Measurements from ENCODE around the gene MIPOL1. TPM values are rescaled to one million over a fixed set of nuclear protein-coding genes. Genes with fewer than 3 reads are reported as not detected.

Gene MIPOL1
- total and polyA plus RNA-seq, 2 of the 13 experiments (the other 11 are each of a cell fraction or from before 2014, with no cell fraction given), result 8.6 to 34.2 TPM

DNA sequence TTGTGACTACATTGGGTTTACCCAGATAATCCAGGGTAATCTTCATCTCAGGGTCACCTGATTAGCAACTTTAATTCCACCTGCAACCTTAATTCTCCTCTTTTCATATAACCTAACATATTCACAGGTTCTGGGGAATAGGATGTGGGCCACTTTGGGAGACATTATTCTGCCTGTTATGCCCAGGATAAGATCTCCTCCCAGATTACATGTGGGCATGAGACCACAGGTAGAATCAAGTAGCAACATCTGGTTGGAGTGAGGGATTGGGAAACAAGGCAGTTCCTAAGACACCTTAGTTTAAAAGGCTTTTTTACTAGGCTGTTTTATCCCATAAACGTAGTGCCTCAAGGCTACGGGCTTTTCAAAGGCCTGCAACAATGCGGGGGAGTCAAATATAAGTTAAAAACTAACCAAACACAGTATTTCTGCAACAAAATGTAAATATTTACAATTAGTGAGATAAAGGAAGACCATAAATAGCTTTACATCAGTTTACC is 215.8 kb downstream of the MIPOL1 start (continued):
- TF ChIP-seq, protein P1, sequence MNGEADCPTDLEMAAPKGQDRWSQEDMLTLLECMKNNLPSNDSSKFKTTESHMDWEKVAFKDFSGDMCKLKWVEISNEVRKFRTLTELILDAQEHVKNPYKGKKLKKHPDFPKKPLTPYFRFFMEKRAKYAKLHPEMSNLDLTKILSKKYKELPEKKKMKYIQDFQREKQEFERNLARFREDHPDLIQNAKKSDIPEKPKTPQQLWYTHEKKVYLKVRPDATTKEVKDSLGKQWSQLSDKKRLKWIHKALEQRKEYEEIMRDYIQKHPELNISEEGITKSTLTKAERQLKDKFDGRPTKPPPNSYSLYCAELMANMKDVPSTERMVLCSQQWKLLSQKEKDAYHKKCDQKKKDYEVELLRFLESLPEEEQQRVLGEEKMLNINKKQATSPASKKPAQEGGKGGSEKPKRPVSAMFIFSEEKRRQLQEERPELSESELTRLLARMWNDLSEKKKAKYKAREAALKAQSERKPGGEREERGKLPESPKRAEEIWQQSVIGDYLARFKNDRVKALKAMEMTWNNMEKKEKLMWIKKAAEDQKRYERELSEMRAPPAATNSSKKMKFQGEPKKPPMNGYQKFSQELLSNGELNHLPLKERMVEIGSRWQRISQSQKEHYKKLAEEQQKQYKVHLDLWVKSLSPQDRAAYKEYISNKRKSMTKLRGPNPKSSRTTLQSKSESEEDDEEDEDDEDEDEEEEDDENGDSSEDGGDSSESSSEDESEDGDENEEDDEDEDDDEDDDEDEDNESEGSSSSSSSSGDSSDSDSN (CRISPR knock-in tag; IDR thresholded peaks at IDR 0.05), result no peak
- TF ChIP-seq HNF4G (IDR thresholded peaks at IDR 0.05; ENCODE audit: borderline replicate concordance, low read depth, low read length) (no peak), HNF4G (CRISPR knock-in tag; IDR thresholded peaks at IDR 0.05; ENCODE audit: borderline replicate concordance, low read depth) (no peak), ZNF33B (CRISPR knock-in tag; IDR thresholded peaks at IDR 0.05) (0 out of 2 replicates have a peak, but pooled peaks have one; percentile 65), ZNF577 (CRISPR knock-in tag; IDR thresholded peaks at IDR 0.05; ENCODE audit: borderline replicate concordance, low read depth) (no peak), ZNF264 (CRISPR knock-in tag; IDR thresholded peaks at IDR 0.05) (no peak), FOXA1 (IDR thresholded peaks at IDR 0.05) (peak; percentile 39; the same call in 1 of the 2 replicates), FOXA1 (CRISPR knock-in tag; IDR thresholded peaks at IDR 0.05) (peak; percentile 56; the same call in 1 of the 2 replicates), TAF1 (CRISPR knock-in tag; IDR thresholded peaks at IDR 0.05) (no peak), ZBTB20 (CRISPR knock-in tag; IDR thresholded peaks at IDR 0.05; ENCODE audit: borderline replicate concordance, low read depth) (peak; percentile 95; the same call in 1 of the 2 replicates)
- TF ChIP-seq, protein P2, sequence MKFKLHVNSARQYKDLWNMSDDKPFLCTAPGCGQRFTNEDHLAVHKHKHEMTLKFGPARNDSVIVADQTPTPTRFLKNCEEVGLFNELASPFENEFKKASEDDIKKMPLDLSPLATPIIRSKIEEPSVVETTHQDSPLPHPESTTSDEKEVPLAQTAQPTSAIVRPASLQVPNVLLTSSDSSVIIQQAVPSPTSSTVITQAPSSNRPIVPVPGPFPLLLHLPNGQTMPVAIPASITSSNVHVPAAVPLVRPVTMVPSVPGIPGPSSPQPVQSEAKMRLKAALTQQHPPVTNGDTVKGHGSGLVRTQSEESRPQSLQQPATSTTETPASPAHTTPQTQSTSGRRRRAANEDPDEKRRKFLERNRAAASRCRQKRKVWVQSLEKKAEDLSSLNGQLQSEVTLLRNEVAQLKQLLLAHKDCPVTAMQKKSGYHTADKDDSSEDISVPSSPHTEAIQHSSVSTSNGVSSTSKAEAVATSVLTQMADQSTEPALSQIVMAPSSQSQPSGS (CRISPR knock-in tag; IDR thresholded peaks at IDR 0.05), result peak; percentile 24; the same call in 1 of the 2 replicates
- TF ChIP-seq, protein P3, sequence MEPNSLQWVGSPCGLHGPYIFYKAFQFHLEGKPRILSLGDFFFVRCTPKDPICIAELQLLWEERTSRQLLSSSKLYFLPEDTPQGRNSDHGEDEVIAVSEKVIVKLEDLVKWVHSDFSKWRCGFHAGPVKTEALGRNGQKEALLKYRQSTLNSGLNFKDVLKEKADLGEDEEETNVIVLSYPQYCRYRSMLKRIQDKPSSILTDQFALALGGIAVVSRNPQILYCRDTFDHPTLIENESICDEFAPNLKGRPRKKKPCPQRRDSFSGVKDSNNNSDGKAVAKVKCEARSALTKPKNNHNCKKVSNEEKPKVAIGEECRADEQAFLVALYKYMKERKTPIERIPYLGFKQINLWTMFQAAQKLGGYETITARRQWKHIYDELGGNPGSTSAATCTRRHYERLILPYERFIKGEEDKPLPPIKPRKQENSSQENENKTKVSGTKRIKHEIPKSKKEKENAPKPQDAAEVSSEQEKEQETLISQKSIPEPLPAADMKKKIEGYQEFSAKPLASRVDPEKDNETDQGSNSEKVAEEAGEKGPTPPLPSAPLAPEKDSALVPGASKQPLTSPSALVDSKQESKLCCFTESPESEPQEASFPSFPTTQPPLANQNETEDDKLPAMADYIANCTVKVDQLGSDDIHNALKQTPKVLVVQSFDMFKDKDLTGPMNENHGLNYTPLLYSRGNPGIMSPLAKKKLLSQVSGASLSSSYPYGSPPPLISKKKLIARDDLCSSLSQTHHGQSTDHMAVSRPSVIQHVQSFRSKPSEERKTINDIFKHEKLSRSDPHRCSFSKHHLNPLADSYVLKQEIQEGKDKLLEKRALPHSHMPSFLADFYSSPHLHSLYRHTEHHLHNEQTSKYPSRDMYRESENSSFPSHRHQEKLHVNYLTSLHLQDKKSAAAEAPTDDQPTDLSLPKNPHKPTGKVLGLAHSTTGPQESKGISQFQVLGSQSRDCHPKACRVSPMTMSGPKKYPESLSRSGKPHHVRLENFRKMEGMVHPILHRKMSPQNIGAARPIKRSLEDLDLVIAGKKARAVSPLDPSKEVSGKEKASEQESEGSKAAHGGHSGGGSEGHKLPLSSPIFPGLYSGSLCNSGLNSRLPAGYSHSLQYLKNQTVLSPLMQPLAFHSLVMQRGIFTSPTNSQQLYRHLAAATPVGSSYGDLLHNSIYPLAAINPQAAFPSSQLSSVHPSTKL (CRISPR knock-in tag; IDR thresholded peaks at IDR 0.05), result peak; percentile 98
- TF ChIP-seq, protein P4, sequence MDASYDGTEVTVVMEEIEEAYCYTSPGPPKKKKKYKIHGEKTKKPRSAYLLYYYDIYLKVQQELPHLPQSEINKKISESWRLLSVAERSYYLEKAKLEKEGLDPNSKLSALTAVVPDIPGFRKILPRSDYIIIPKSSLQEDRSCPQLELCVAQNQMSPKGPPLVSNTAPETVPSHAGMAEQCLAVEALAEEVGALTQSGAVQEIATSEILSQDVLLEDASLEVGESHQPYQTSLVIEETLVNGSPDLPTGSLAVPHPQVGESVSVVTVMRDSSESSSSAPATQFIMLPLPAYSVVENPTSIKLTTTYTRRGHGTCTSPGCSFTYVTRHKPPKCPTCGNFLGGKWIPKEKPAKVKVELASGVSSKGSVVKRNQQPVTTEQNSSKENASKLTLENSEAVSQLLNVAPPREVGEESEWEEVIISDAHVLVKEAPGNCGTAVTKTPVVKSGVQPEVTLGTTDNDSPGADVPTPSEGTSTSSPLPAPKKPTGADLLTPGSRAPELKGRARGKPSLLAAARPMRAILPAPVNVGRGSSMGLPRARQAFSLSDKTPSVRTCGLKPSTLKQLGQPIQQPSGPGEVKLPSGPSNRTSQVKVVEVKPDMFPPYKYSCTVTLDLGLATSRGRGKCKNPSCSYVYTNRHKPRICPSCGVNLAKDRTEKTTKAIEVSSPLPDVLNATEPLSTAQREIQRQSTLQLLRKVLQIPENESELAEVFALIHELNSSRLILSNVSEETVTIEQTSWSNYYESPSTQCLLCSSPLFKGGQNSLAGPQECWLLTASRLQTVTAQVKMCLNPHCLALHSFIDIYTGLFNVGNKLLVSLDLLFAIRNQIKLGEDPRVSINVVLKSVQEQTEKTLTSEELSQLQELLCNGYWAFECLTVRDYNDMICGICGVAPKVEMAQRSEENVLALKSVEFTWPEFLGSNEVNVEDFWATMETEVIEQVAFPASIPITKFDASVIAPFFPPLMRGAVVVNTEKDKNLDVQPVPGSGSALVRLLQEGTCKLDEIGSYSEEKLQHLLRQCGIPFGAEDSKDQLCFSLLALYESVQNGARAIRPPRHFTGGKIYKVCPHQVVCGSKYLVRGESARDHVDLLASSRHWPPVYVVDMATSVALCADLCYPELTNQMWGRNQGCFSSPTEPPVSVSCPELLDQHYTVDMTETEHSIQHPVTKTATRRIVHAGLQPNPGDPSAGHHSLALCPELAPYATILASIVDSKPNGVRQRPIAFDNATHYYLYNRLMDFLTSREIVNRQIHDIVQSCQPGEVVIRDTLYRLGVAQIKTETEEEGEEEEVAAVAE (CRISPR knock-in tag; IDR thresholded peaks at IDR 0.05; ENCODE audit: borderline replicate concordance), result no peak
- TF ChIP-seq, protein P5, sequence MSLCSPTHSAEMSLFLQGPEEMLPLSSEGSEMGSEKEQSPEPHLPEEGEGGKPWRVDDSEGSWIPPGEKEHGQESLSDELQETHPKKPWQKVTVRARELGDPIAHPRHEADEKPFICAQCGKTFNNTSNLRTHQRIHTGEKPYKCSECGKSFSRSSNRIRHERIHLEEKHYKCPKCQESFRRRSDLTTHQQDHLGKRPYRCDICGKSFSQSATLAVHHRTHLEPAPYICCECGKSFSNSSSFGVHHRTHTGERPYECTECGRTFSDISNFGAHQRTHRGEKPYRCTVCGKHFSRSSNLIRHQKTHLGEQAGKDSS (CRISPR knock-in tag; IDR thresholded peaks at IDR 0.05; ENCODE audit: borderline replicate concordance, low read depth), result no peak
